Mesendoderm (in vitro differentiated cells): ENCODE measurements around the gene SYNE4.

ENCODE experiments used
- DNase-seq: peaks from one replicate; pipeline ENCODE4 v3.0.0; 2013
- H2AK5ac ChIP-seq: 2 replicates; pipeline ENCODE4 v1.6.1; 2013; ENCODE audit warnings: low read length, inconsistent platforms
- H2BK120ac ChIP-seq: 2 replicates; pipeline ENCODE4 v1.6.1; 2013; ENCODE audit warnings: low read depth, mild to moderate bottlenecking, low read length, moderate library complexity, mixed read lengths
- H2BK15ac ChIP-seq: replicated peaks from 2 replicates; pipeline ENCODE4 v1.6.1; 2013; ENCODE audit warnings: low read depth, mild to moderate bottlenecking, moderate library complexity
- H2BK5ac ChIP-seq: 2 replicates; pipeline ENCODE4 v1.6.1; 2013; ENCODE audit warnings: low read length, inconsistent platforms
- H3K18ac ChIP-seq: 2 replicates; pipeline ENCODE4 v1.6.1; 2013; ENCODE audit warnings: mild to moderate bottlenecking, low read length, mixed read lengths
- H3K23ac ChIP-seq: one replicate; pipeline ENCODE4 v1.6.1; 2013; ENCODE audit warnings: low read length
- H3K27ac ChIP-seq: 2 replicates; pipeline ENCODE4 v1.5.1; 2013; ENCODE audit warnings: low read depth, mild to moderate bottlenecking, inconsistent platforms, low read length, moderate library complexity
- H3K27me3 ChIP-seq: 2 replicates; pipeline ENCODE4 v1.6.1; 2013; ENCODE audit warnings: low read length, control low read depth, mild to moderate bottlenecking, inconsistent platforms; ENCODE audit not compliant: insufficient read depth, poor library complexity
- H3K36me3 ChIP-seq: 2 replicates; pipeline ENCODE4 v1.6.1; 2013; ENCODE audit warnings: low read length, inconsistent platforms; ENCODE audit not compliant: control insufficient read depth, insufficient read depth
- H3K4ac ChIP-seq: one replicate; pipeline ENCODE4 v1.6.1; 2013; ENCODE audit warnings: low read depth, mild to moderate bottlenecking, low read length, moderate library complexity
- H3K4me1 ChIP-seq: 2 replicates; pipeline ENCODE4 v1.6.1; 2013; ENCODE audit warnings: low read depth, low read length, inconsistent platforms; ENCODE audit not compliant: control insufficient read depth
- H3K4me2 ChIP-seq: 2 replicates; pipeline ENCODE4 v1.6.1; 2013; ENCODE audit warnings: low read length
- H3K4me3 ChIP-seq: 2 replicates; pipeline ENCODE4 v1.5.1; 2013; ENCODE audit warnings: mild to moderate bottlenecking, low read length
- H3K56ac ChIP-seq: one replicate; pipeline ENCODE4 v1.6.1; 2013; ENCODE audit warnings: low read length
- H3K79me1 ChIP-seq: 2 replicates; pipeline ENCODE4 v1.6.1; 2013; ENCODE audit warnings: low read length, inconsistent platforms
- H3K79me2 ChIP-seq: 2 replicates; pipeline ENCODE4 v1.6.1; 2013; ENCODE audit warnings: mild to moderate bottlenecking, low read length; ENCODE audit not compliant: control insufficient read depth, insufficient read depth
- H3K9ac ChIP-seq: 2 replicates; pipeline ENCODE4 v1.6.1; 2013; ENCODE audit warnings: low read length, inconsistent platforms
- H4K5ac ChIP-seq: one replicate; pipeline ENCODE4 v1.6.1; 2013; ENCODE audit warnings: low read length
- H4K8ac ChIP-seq: one replicate; pipeline ENCODE4 v1.6.1; 2013; ENCODE audit warnings: low read depth, mild to moderate bottlenecking, control low read depth, low read length, moderate library complexity
- WGBS: extraction: QIAGEN DNeasy Blood & Tissue Kit; methylation state at CpG from one replicate; pipeline ENCODE4 v1.1.7; 2013; ENCODE audit warnings: low lambda C conversion rate, missing lambda C conversion rate; ENCODE audit not compliant: insufficient coverage; ENCODE audit errors: extremely low coverage; 5-methylcytosine and 5-hydroxymethylcytosine counted together

SYNE4 gene

GRCh38 chr19:36014012-36014924 is 5.7 kb upstream of the SYNE4 start, which contains the start of gene ALKBH6:
Gene ALKBH6 (minus strand): TSS chr19:36014213. CDS start chr19:36013397, 816 bp downstream.
- Histone ChIP-seq H3K18ac (peak within 1 kb of the TSS; percentile 41), H2AK5ac (peak within 1 kb of the TSS; percentile 56), H3K4me2 (peak within 1 kb of the TSS; percentile 89), H3K79me1 (peaks cover 11% of the 10 kb centered on the region), H3K4me1 (peaks cover 3% of the 10 kb centered on the region), H2BK5ac (peak within 1 kb of the TSS; percentile 28), H4K5ac (no peak within 1 kb of the TSS), H2BK120ac (no peak within 1 kb of the TSS), H2BK15ac (no peak within 1 kb of the TSS), H3K23ac (peak within 1 kb of the TSS; percentile 51), H3K56ac (peak within 1 kb of the TSS; percentile 90), H3K79me2 (peaks cover 2% of the 10 kb centered on the region), H3K9ac (peak within 1 kb of the TSS; percentile 93), H3K27me3 (no peaks in the 10 kb centered on the region), H4K8ac (no peak within 1 kb of the TSS), H3K4me3 (peak within 1 kb of the TSS; percentile 91), H3K36me3 (no peaks in the 10 kb centered on the region), H3K27ac (no peak within 1 kb of the TSS), H3K4ac (peak within 1 kb of the TSS; percentile 66)
- DNase-seq = peak; percentile 99
- WGBS = no CpG with 5 or more reads among the region's 42 CpGs

DNA sequence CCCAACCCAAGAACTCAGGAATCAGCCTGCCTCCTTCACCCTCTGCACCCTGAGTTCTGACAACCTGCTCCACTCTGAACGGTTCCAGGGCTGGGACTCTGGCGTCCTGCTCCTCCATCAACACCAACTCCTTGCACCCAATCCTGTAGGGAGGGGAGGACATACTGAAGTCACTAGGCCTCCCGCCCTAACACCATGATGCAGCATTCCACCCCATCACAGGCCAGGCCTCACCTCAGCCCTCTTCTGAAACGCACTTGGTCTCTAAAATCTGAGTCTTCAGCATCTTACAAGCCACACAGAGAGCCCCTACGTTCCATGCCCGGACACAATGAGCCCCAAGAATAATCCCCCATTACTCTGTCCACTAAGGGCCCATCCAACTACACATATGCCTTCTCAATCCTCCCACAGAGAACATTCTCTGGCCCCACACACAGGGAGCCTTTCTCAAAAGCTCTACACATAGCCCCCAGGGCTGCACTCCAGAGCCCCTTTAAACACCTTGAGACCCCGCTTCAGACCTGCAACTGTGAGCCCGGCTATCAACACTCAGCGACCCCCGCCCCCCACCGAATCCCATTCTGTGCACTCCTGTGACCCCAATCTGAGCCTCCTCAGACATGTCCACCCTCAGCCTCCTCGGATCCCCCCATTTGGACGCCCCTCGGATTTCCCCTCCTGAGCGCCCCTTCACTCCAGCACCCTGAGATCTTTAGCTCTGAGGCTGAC is 4.8 kb upstream of the SYNE4 start:
- no peaks in the 10 kb centered on the region for H3K36me3 ChIP-seq
- no peak overlapping the region for H4K5ac ChIP-seq
- H2AK5ac ChIP-seq = peak overlapping the region; percentile 56
- peak overlapping the region; percentile 93 for H3K9ac ChIP-seq
- peaks cover 3% of the 10 kb centered on the region for H3K4me1 ChIP-seq
- H3K4ac ChIP-seq = peak overlapping the region; percentile 66
- peak overlapping the region; percentile 41 for H3K18ac ChIP-seq
- no peak overlapping the region for H3K27ac ChIP-seq
- H3K23ac ChIP-seq = no peak overlapping the region
- peaks cover 11% of the 10 kb centered on the region for H3K79me1 ChIP-seq
- no peak for DNase-seq
- peak overlapping the region; percentile 44 for H3K4me2 ChIP-seq
- peak overlapping the region; percentile 91 for H3K4me3 ChIP-seq
- H3K56ac ChIP-seq = peak overlapping the region; percentile 90
- H3K79me2 ChIP-seq = peaks cover 2% of the 10 kb centered on the region
- no peak overlapping the region for H4K8ac ChIP-seq
- no peak overlapping the region for H2BK5ac ChIP-seq
- no peaks in the 10 kb centered on the region for H3K27me3 ChIP-seq
- no peak overlapping the region for H2BK15ac ChIP-seq
- WGBS = no CpG with 5 or more reads among the region's 15 CpGs
- no peak overlapping the region for H2BK120ac ChIP-seq

DNA sequence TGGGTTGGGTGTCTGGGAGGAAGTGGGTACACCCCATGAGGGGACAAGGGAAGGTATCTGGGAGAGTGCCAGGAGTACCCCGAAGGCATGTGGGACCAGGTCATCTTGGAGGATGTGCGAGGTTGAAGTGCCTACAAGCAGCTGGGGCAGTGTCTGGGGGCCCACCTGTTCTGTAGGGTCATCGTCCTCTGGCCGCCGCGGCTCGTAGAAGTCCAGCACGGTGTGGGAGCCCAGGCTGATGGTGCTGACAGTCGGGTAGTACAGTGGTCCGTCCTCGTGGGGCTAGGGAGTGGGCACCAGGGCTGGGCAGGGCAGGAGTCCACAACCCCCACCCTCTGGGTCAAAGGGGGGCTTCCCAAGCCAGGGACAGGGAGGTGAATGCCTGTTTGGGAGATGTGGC is 1.8 kb upstream of the SYNE4 start:
- no peak for DNase-seq
- Histone ChIP-seq H3K4me2 (no peak overlapping the region), H3K79me2 (peaks cover 5% of the 10 kb centered on the region), H3K27me3 (no peaks in the 10 kb centered on the region), H3K36me3 (no peaks in the 10 kb centered on the region), H3K23ac (no peak overlapping the region), H2BK15ac (no peak overlapping the region), H3K56ac (no peak overlapping the region), H3K79me1 (peaks cover 14% of the 10 kb centered on the region), H2BK120ac (no peak overlapping the region), H3K4ac (no peak overlapping the region), H2BK5ac (no peak overlapping the region), H3K27ac (no peak overlapping the region), H3K9ac (no peak overlapping the region), H4K8ac (no peak overlapping the region), H3K4me3 (no peak overlapping the region), H2AK5ac (no peak overlapping the region), H4K5ac (no peak overlapping the region), H3K4me1 (peaks cover 3% of the 10 kb centered on the region), H3K18ac (no peak overlapping the region)
- WGBS = no CpG with 5 or more reads among the region's 11 CpGs

GRCh38 chr19:36009633-36010379 is 1.2 kb upstream of the SYNE4 start:
- Histone ChIP-seq H3K9ac (peak overlapping the region; percentile 72), H2BK15ac (no peak overlapping the region), H3K56ac (peak overlapping the region; percentile 89), H3K4me2 (peak overlapping the region; percentile 58), H3K23ac (no peak overlapping the region), H4K8ac (no peak overlapping the region), H3K4ac (no peak overlapping the region), H3K79me2 (peaks cover 5% of the 10 kb centered on the region), H3K36me3 (no peaks in the 10 kb centered on the region), H3K4me1 (peaks cover 3% of the 10 kb centered on the region), H3K27me3 (no peaks in the 10 kb centered on the region), H2BK120ac (no peak overlapping the region), H3K4me3 (no peak overlapping the region), H2AK5ac (peak overlapping the region; percentile 3), H2BK5ac (no peak overlapping the region), H4K5ac (no peak overlapping the region), H3K18ac (no peak overlapping the region), H3K27ac (no peak overlapping the region), H3K79me1 (peaks cover 12% of the 10 kb centered on the region)
- WGBS = no CpG with 5 or more reads among the region's 15 CpGs
- no peak for DNase-seq

GRCh38 chr19:36009220-36009619 is 607 bp upstream of the SYNE4 start:
- Histone ChIP-seq H3K79me1 (peaks cover 12% of the 10 kb centered on the region), H2BK120ac (no peak overlapping the region), H3K79me2 (peaks cover 5% of the 10 kb centered on the region), H3K9ac (peak overlapping the region; percentile 72), H3K23ac (peak overlapping the region; percentile 35), H2AK5ac (no peak overlapping the region), H3K4me2 (peak overlapping the region; percentile 58), H3K56ac (peak overlapping the region; percentile 89), H3K27ac (no peak overlapping the region), H3K4me1 (peaks cover 3% of the 10 kb centered on the region), H3K36me3 (no peaks in the 10 kb centered on the region), H2BK15ac (no peak overlapping the region), H4K5ac (no peak overlapping the region), H4K8ac (no peak overlapping the region), H3K27me3 (no peaks in the 10 kb centered on the region), H3K18ac (peak overlapping the region; percentile 35), H3K4me3 (peak overlapping the region; percentile 29), H3K4ac (peak overlapping the region; percentile 41), H2BK5ac (no peak overlapping the region)
- no CpG with 5 or more reads among the region's 50 CpGs for WGBS
- DNase-seq = peak; percentile 58
